HG02678 (cell line): ENCODE measurements around the gene SIK1.

Source experiments
- ATAC-seq: cut with Tn5 transposase; IDR thresholded peaks from one replicate; pipeline ENCODE4 v1.9.1; 2021; ENCODE audit warnings: mild to moderate bottlenecking, moderate library complexity; ENCODE audit not compliant: unreplicated experiment

The SIK1 gene

GRCh38 chr21:43369124-43369523, 57.8 kb downstream of the SIK1 start:
- ATAC-seq = no peak

DNA sequence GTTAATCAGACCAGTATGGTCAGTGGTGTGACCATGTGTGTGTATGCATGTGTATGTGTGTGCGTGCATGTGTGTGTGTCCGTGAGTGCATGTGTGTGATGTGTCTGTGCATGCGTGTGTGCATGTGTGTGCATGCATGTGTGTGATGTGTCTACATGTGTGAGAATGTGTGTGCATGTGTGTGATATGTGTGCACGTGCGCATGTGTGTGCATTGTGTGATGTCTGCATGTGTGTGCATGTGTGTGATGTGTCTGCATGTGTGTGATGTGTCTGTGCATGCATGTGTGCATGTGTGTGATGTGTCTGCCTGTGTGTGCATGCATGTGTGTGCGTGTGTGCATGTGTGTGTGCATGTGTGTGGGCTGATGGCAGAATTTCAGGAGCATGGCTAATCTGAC, 58.2 kb downstream of the SIK1 start:
- ATAC-seq = no peak

- no peak for ATAC-seq
These were observed 59.1 kb downstream of the SIK1 start for GRCh38 chr21:43367859-43368258.

DNA sequence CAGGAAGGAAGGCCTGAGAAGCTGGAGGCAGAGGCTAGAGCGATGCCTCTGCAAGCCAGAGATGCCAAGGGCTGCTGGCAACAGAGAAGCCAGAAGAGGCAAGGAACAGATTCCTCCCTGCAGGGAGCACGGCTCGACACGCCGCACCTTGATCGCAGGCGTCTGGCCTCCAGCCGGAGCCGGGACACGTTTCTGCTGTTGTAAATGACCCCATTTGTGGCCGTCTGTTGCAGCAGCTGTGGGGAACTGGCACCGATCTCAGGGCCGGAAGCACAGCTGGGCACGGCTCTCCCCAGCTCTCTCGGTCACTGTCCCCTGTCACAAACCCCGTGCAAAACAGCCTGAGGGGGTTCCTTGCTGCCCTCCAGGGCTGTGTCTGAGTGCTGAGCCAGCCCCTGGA, 59.6 kb downstream of the SIK1 start:
- no peak for ATAC-seq

DNA sequence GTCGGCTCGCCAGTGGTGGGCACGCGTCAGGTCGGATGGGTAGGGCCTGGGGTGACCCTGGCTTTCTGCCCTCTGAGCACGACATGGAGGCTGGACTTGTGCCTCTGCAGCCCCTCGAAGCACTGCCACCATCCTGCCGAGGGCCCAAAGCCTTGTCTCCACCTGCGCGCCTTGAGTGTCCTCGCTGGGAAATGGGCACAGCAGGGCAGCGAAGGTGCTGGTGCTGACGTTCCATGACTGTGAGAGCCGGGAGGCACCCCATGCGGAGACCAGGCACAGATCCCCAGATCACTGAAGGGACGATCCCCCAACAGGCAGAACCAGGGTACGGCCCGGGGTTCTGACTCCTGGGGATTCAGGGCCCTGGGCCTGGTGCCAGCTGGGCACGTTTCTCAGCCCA, 60.3 kb downstream of the SIK1 start:
- ATAC-seq = no peak

DNA sequence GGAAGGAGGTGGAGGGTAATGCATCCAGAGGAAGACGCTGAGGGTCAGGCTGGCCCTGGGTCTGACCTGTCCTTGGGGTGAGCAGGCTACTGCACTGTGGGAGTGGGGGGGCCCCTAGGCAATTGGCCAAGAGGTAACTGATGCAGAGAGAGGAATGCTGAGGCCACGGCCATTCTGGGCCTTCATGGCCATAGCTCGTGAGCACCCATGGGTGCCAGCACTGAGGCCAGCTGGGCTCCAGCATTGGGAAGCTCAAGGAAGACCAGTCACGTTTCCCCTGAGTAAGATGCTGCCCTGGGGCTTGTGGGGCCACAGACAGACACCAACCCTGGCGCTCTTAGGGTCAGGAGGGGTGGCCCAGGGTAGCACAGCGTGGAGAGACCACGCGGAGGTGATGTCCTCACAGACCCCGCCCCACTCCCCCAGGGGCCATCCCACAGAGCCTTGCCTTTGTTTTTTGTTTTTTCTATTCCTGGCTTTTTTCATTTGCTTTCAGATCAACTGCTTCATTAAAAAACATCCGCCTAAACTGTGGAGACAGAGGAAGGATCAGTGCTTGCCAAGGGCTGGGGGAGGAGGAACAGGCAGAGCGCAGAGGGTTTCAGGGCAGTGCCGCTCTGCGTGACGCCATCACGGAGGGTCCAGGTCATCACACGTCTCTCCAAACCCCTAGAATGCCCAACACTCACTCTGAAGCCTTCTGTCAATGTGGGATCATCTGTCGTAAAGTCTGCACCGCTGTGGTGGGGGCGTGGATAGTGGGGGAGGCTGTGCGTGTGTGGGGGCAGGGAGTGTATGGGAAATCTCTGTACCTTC, 61.1 kb downstream of the SIK1 start:
- ATAC-seq = no peak

DNA sequence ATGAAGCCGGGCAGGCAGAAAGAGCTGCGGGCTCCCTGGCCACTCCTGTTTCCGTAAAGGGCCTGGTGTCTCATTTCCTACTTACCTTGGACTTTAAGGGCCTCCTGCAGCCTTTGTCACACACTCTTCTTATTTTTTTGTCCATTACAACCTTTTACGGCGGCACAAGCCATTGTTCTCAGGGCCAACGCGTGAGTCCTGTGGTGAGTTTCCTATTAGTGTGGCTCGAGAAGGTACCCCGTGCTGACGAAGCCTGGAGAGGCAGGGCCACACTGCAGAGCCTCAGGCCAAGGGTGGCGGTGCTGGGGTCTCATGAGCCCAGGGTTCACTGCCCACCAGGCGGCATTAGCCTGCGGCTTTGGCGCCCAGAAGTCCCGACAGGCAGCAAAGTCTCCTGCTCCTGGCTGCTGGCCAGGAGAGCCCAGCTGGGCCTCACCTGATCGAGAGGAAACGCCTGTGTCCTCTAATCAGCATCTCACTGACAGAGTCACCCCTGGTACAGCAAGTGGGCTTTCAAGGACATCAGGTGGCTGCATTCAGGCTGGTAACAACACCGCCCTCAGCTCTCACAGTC, 62.0 kb downstream of the SIK1 start:
- ATAC-seq = no peak
